Kidney epithelial cell (primary cell): ENCODE data around the gene PCED1A. TPM values are rescaled to one million over a fixed set of nuclear protein-coding genes. Genes with fewer than 3 reads are reported as not detected.

Experiments used
- DNase-seq: peaks from one replicate; pipeline ENCODE4 v3.0.0-alpha.2; 2010; ENCODE audit warnings: low read depth
- H3K27me3 ChIP-seq: 2 replicates; pipeline ENCODE4 v1.6.0; 2011; ENCODE audit warnings: low read length; ENCODE audit not compliant: control insufficient read depth, insufficient read depth
- H3K36me3 ChIP-seq: 2 replicates; pipeline ENCODE4 v1.5.1; 2011; ENCODE audit warnings: low read length; ENCODE audit not compliant: control insufficient read depth, insufficient read depth
- H3K4me3 ChIP-seq: 2 replicates; pipeline ENCODE4 v1.5.1; 2011; ENCODE audit warnings: low read depth, mild to moderate bottlenecking, control low read depth, low read length
- CTCF ChIP-seq: IDR thresholded peaks from 2 replicates; pipeline ENCODE4 v1.5.1; 2011; ENCODE audit warnings: mild to moderate bottlenecking, moderate library complexity, low read length, control low read depth, inconsistent platforms; ENCODE audit not compliant: insufficient read depth, poor library complexity, severe bottlenecking
- total RNA-seq: library from RNA; depleted of rRNA; stranded (reverse); fragments of >200 nt; gene quantifications from 2 replicates; pipeline ENCODE4 v1.2.3, GENCODE V29; 2015

Gene PCED1A
- total RNA-seq, 1 donor from 2014 or later, result 30.4 TPM

- peaks cover 27% of the 10 kb centered on the region for H3K27me3 ChIP-seq
- no peak for DNase-seq
- H3K4me3 ChIP-seq, result no peak overlapping the region
- H3K36me3 ChIP-seq, result no peaks in the 10 kb centered on the region
- no peak for TF ChIP-seq CTCF
Observed at GRCh38 chr20:2820896-2821869, 19.3 kb downstream of the PCED1A start.

GRCh38 chr20:2820084-2820895 is 20.2 kb downstream of the PCED1A start:
- no peak for TF ChIP-seq CTCF
- no peaks in the 10 kb centered on the region for H3K36me3 ChIP-seq
- DNase-seq, result no peak
- H3K27me3 ChIP-seq, result peaks cover 27% of the 10 kb centered on the region
- no peak overlapping the region for H3K4me3 ChIP-seq

- H3K27me3 ChIP-seq, result peaks cover 27% of the 10 kb centered on the region
- no peak for TF ChIP-seq CTCF
- no peak overlapping the region for H3K4me3 ChIP-seq
- DNase-seq, result no peak
- no peaks in the 10 kb centered on the region for H3K36me3 ChIP-seq
Observed at GRCh38 chr20:2817891-2818595, 22.4 kb downstream of the PCED1A start.

- no peak for DNase-seq
- H3K4me3 ChIP-seq, result no peak overlapping the region
- no peak for TF ChIP-seq CTCF
- H3K27me3 ChIP-seq, result peaks cover 27% of the 10 kb centered on the region
- no peaks in the 10 kb centered on the region for H3K36me3 ChIP-seq
Observed at GRCh38 chr20:2817341-2817726, 23.1 kb downstream of the PCED1A start.

- H3K27me3 ChIP-seq, result peaks cover 23% of the 10 kb centered on the region
- no peak overlapping the region for H3K4me3 ChIP-seq
- DNase-seq, result no peak
- no peaks in the 10 kb centered on the region for H3K36me3 ChIP-seq
- TF ChIP-seq CTCF, result no peak
Observed at GRCh38 chr20:2816583-2817340, 23.7 kb downstream of the PCED1A start.
